GM12892 (cell line): Measurements from ENCODE around the gene DDR1.

Experiments
- POLR2A ChIP-seq: IDR thresholded peaks from 2 replicates; pipeline ENCODE4 v1.6.1; 2011; ENCODE audit warnings: low read depth, low read length, control low read depth
- TAF1 ChIP-seq: IDR thresholded peaks from 2 replicates; pipeline ENCODE4 v1.6.1; 2011; ENCODE audit warnings: low read depth, mild to moderate bottlenecking, control low read depth, low read length, borderline replicate concordance

DNA sequence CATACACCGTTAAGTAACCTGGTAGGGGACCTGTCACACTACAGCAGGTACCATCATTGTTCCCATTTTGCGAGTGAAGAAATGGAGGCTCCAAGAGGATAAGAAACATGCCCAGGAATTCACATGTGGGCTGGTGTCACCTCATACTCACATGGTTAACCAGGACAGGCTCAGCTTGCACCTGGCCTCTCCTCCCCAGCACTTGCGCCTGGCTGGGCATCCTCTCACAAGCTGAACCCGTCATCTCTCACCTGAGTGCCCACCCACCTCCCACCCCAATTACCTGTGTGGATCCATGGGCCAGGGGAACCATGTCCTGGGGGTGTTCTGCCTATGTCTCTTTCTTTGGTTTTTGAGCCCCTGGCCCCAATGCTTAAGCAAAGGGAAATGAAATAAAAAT lies 46.2 kb downstream of the DDR1 start:
- TF ChIP-seq POLR2A (no peak), TAF1 (no peak)
